Measurements from ENCODE around the gene FOXP1.

DNA sequence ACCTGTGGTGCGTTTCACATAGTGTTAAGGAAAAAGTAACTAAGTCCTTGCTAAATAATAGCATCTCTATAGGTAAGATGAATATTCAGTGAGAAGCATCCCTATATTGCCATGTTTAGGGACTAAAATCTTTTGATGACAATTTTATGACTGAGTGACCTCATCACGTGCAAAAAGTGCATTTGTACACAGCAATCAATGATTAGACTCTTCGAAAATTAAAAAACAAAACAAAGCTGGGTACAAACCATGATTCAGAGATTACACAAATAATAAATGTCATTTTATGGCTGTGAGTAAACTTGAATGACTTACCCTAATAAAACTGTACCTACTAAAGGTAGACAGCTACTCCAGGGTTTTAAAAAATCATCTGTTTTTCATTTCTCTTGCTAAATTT is 505.3 kb downstream of the FOXP1 start:
- no peak for TF ChIP-seq EZH2 (IDR thresholded peaks at IDR 0.05; ENCODE audit: low read length)
- TF ChIP-seq CTCF (optimal IDR thresholded peaks at IDR 0.05 in 1 of 3, IDR thresholded peaks at IDR 0.05 in 1 of 3, conservative IDR thresholded peaks at IDR 0.05 in 1 of 3; ENCODE audit: extremely low read depth in 1 of 3, insufficient read depth in 2 of 3, low read length in 3 of 3), result no peak

Data from keratinocyte (primary cell).